Naive thymus-derived CD8-positive, alpha-beta T cell (primary cell): ENCODE measurements around the gene GRHL3. TPM values are rescaled to one million over a fixed set of nuclear protein-coding genes. Genes with fewer than 3 reads are reported as not detected.

Experiments
- ATAC-seq, 2 donors: fragments of 150-1000 bp; cut with Tn5 transposase in 1 of 2; sonication (Bioruptor Pico), chemical (Tn5 transposase) in 1 of 2; 1 replicate in 1 of 2; 2 replicates in 1 of 2; pipeline ENCODE4 v1.10.0; 2021; ENCODE audit warnings: mild to moderate bottlenecking in 2 of 2, moderate library complexity in 2 of 2
- POLR2A ChIA-PET: fragments of 350-600 bp; sonication (Branson Sonifier 250); formaldehyde crosslinking; loops from one replicate; lab custom pipeline; 2021; ENCODE audit warnings: antibody characterized with exemption; lab: Charles Lee
- DNase-seq, 10 donors: peaks; one replicate each; pipeline versions ENCODE4 v3.0.0 to v3.0.0-alpha.2; 2020 to 2022
- H3K27ac Mint-ChIP-seq, 10 donors: one replicate each; pipeline ENCODE4 v1.8.0; 2020 to 2022; ENCODE audit warnings: mild to moderate bottlenecking in 10 of 10, mixed read lengths in 10 of 10, moderate library complexity in 4 of 10, inconsistent platforms in 1 of 10
- H3K27me3 Mint-ChIP-seq, 5 donors: one replicate each; pipeline ENCODE4 v1.8.0; 2021 to 2022; ENCODE audit warnings: mixed read lengths in 5 of 5
- H3K36me3 Mint-ChIP-seq, 3 donors: one replicate each; pipeline ENCODE4 v1.8.0; 2020 to 2022; ENCODE audit warnings: mixed read lengths in 3 of 3, mild to moderate bottlenecking in 2 of 3, inconsistent platforms in 1 of 3
- H3K4me1 Mint-ChIP-seq, 4 donors: one replicate each; pipeline ENCODE4 v1.8.0; 2021 to 2022; ENCODE audit warnings: mixed read lengths in 4 of 4
- H3K4me3 Mint-ChIP-seq, 10 donors: one replicate each; pipeline ENCODE4 v1.8.0; 2020 to 2022; ENCODE audit warnings: mild to moderate bottlenecking in 10 of 10, mixed read lengths in 10 of 10, moderate library complexity in 6 of 10, inconsistent platforms in 1 of 10
- H3K9me3 Mint-ChIP-seq, 9 donors: one replicate each; pipeline ENCODE4 v1.8.0; 2020 to 2022; ENCODE audit warnings: mixed read lengths in 9 of 9, mild to moderate bottlenecking in 3 of 9, inconsistent platforms in 1 of 9, moderate library complexity in 1 of 9
- polyA plus RNA-seq, 3 donors: library from polyadenylated mRNA; unstranded; fragments of 300-500 nt; fragmentation: Illumina TruSeq; gene quantifications; one replicate each; pipeline ENCODE4 v1.2.3, GENCODE V29; 2021
- total RNA-seq, 8 experiments: library from RNA in 2 of 8; stranded (reverse) in 2 of 8; gene quantifications; one replicate each; pipeline ENCODE4 v1.2.3 and lab custom pipeline; 2021 to 2026

Gene GRHL3
- total and polyA plus RNA-seq, 5 experiments from 2014 or later: not detected

- peaks cover 0 to 8% (median 7%) of the 10 kb centered on the region in 5 donors for H3K27me3 Mint-ChIP-seq
- no peak overlapping the region for H3K4me3 Mint-ChIP-seq
- no peaks in the 10 kb centered on the region for H3K9me3 Mint-ChIP-seq
- H3K27ac Mint-ChIP-seq: no peak overlapping the region
- no peak for ATAC-seq
- no peaks in the 10 kb centered on the region for H3K4me1 Mint-ChIP-seq
- H3K36me3 Mint-ChIP-seq: no peaks in the 10 kb centered on the region
- POLR2A ChIA-PET: no interaction called here
- no peak for DNase-seq
Observed at GRCh38 chr1:24295535-24295934, 23.6 kb upstream of the GRHL3 start.

GRCh38 chr1:24297187-24297851, 21.8 kb upstream of the GRHL3 start:
- peaks cover 0 to 9% (median 0%) of the 10 kb centered on the region in 5 donors for H3K27me3 Mint-ChIP-seq
- no peak overlapping the region for H3K27ac Mint-ChIP-seq
- no peak overlapping the region for H3K4me3 Mint-ChIP-seq
- no peaks in the 10 kb centered on the region for H3K9me3 Mint-ChIP-seq
- DNase-seq (no peak), ATAC-seq (no peak)
- no peaks in the 10 kb centered on the region for H3K36me3 Mint-ChIP-seq
- no peaks in the 10 kb centered on the region for H3K4me1 Mint-ChIP-seq
- POLR2A ChIA-PET: no interaction called here

GRCh38 chr1:24297852-24298232, 21.3 kb upstream of the GRHL3 start:
- DNase-seq (no peak), ATAC-seq (no peak)
- Mint-ChIP-seq H3K27me3 (peaks cover 0 to 12% (median 0%) of the 10 kb centered on the region in 5 donors), H3K36me3 (no peaks in the 10 kb centered on the region), H3K4me3 (no peak overlapping the region), H3K9me3 (no peaks in the 10 kb centered on the region), H3K27ac (no peak overlapping the region), H3K4me1 (no peaks in the 10 kb centered on the region)
- POLR2A ChIA-PET: no interaction called here

GRCh38 chr1:24298606-24299005, 20.6 kb upstream of the GRHL3 start:
- no peaks in the 10 kb centered on the region for H3K36me3 Mint-ChIP-seq
- no peaks in the 10 kb centered on the region for H3K9me3 Mint-ChIP-seq
- no peak overlapping the region for H3K4me3 Mint-ChIP-seq
- no peaks in the 10 kb centered on the region for H3K4me1 Mint-ChIP-seq
- DNase-seq (no peak), ATAC-seq (no peak)
- peak overlapping the region in 1 of 10 donors; percentile 66 for H3K27ac Mint-ChIP-seq
- peaks cover 0 to 12% (median 0%) of the 10 kb centered on the region in 5 donors for H3K27me3 Mint-ChIP-seq
- POLR2A ChIA-PET: no interaction called here

GRCh38 chr1:24299901-24300300, 19.3 kb upstream of the GRHL3 start:
- Mint-ChIP-seq H3K4me1 (no peaks in the 10 kb centered on the region), H3K27ac (no peak overlapping the region), H3K36me3 (no peaks in the 10 kb centered on the region), H3K4me3 (no peak overlapping the region), H3K27me3 (peaks cover 0 to 11% (median 4%) of the 10 kb centered on the region in 5 donors), H3K9me3 (no peaks in the 10 kb centered on the region)
- DNase-seq: no peak
- POLR2A ChIA-PET: no interaction called here
- no peak for ATAC-seq

GRCh38 chr1:24300971-24301784, 18.0 kb upstream of the GRHL3 start:
- no peak for DNase-seq
- Mint-ChIP-seq H3K27me3 (peaks cover 0 to 14% (median 8%) of the 10 kb centered on the region in 5 donors), H3K36me3 (no peaks in the 10 kb centered on the region), H3K27ac (no peak overlapping the region), H3K4me1 (peaks cover 0 to 2% (median 0%) of the 10 kb centered on the region in 4 donors), H3K9me3 (no peaks in the 10 kb centered on the region), H3K4me3 (no peak overlapping the region)
- POLR2A ChIA-PET: no interaction called here
- ATAC-seq: no peak

GRCh38 chr1:24301785-24302175, 17.4 kb upstream of the GRHL3 start:
- POLR2A ChIA-PET: no interaction called here
- no peak for ATAC-seq
- no peaks in the 10 kb centered on the region for H3K9me3 Mint-ChIP-seq
- H3K4me1 Mint-ChIP-seq: peaks cover 0 to 2% (median 0%) of the 10 kb centered on the region in 4 donors
- H3K4me3 Mint-ChIP-seq: no peak overlapping the region
- H3K27ac Mint-ChIP-seq: no peak overlapping the region
- H3K27me3 Mint-ChIP-seq: peaks cover 3 to 16% (median 9%) of the 10 kb centered on the region in 5 donors
- H3K36me3 Mint-ChIP-seq: no peaks in the 10 kb centered on the region
- DNase-seq: no peak

GRCh38 chr1:24302209-24302611, 16.9 kb upstream of the GRHL3 start:
- no peak overlapping the region for H3K27ac Mint-ChIP-seq
- DNase-seq: no peak
- H3K36me3 Mint-ChIP-seq: no peaks in the 10 kb centered on the region
- ATAC-seq: no peak
- peaks cover 0 to 2% (median 0%) of the 10 kb centered on the region in 4 donors for H3K4me1 Mint-ChIP-seq
- no peaks in the 10 kb centered on the region for H3K9me3 Mint-ChIP-seq
- no peak overlapping the region for H3K4me3 Mint-ChIP-seq
- POLR2A ChIA-PET: no interaction called here
- peaks cover 7 to 16% (median 11%) of the 10 kb centered on the region in 5 donors for H3K27me3 Mint-ChIP-seq

GRCh38 chr1:24303600-24303999, 15.6 kb upstream of the GRHL3 start:
- POLR2A ChIA-PET: no interaction called here
- Mint-ChIP-seq H3K4me3 (no peak overlapping the region), H3K36me3 (no peaks in the 10 kb centered on the region), H3K27me3 (peaks cover 11 to 16% (median 14%) of the 10 kb centered on the region in 5 donors), H3K9me3 (no peaks in the 10 kb centered on the region), H3K27ac (peak overlapping the region in 1 of 10 donors; percentile 37), H3K4me1 (peaks cover 0 to 2% (median 0%) of the 10 kb centered on the region in 4 donors)
- ATAC-seq: no peak
- DNase-seq: no peak

GRCh38 chr1:24304763-24305162, 14.4 kb upstream of the GRHL3 start:
- peaks cover 0 to 2% (median 0%) of the 10 kb centered on the region in 4 donors for H3K4me1 Mint-ChIP-seq
- H3K27me3 Mint-ChIP-seq: peaks cover 11 to 16% (median 14%) of the 10 kb centered on the region in 5 donors
- H3K36me3 Mint-ChIP-seq: no peaks in the 10 kb centered on the region
- POLR2A ChIA-PET: no interaction called here
- H3K9me3 Mint-ChIP-seq: no peaks in the 10 kb centered on the region
- ATAC-seq: no peak
- no peak overlapping the region for H3K27ac Mint-ChIP-seq
- no peak for DNase-seq
- no peak overlapping the region for H3K4me3 Mint-ChIP-seq

- POLR2A ChIA-PET: no interaction called here
- no peaks in the 10 kb centered on the region for H3K36me3 Mint-ChIP-seq
- no peaks in the 10 kb centered on the region for H3K9me3 Mint-ChIP-seq
- ATAC-seq: no peak
- DNase-seq: no peak
- peaks cover 6 to 16% (median 11%) of the 10 kb centered on the region in 5 donors for H3K27me3 Mint-ChIP-seq
- H3K4me1 Mint-ChIP-seq: peaks cover 0 to 2% (median 0%) of the 10 kb centered on the region in 4 donors
- no peak overlapping the region for H3K27ac Mint-ChIP-seq
- H3K4me3 Mint-ChIP-seq: no peak overlapping the region
Observed at GRCh38 chr1:24308365-24309015, 10.7 kb upstream of the GRHL3 start.

- H3K4me3 Mint-ChIP-seq: no peak overlapping the region
- no peak overlapping the region for H3K27ac Mint-ChIP-seq
- no peaks in the 10 kb centered on the region for H3K36me3 Mint-ChIP-seq
- POLR2A ChIA-PET: interaction anchor here (1.8 kb wide), 1 partner anchor 11 kb away, joined by 4 read pairs; no protein-coding TSS in a partner anchor
- H3K9me3 Mint-ChIP-seq: no peaks in the 10 kb centered on the region
- ATAC-seq (no peak), DNase-seq (no peak)
- H3K27me3 Mint-ChIP-seq: peaks cover 6 to 16% (median 11%) of the 10 kb centered on the region in 5 donors
- H3K4me1 Mint-ChIP-seq: peaks cover 0 to 2% (median 0%) of the 10 kb centered on the region in 4 donors
Observed at GRCh38 chr1:24309762-24310485, 9.2 kb upstream of the GRHL3 start.
